K562 (cell line): Measurements from ENCODE around the gene RAB43. TPM values are rescaled to one million over a fixed set of nuclear protein-coding genes. Genes with fewer than 3 reads are reported as not detected.

Source experiments
- CBFA2T2 ChIP-seq: fragments of 450-650 bp; conservative IDR thresholded peaks from 2 replicates; pipeline ENCODE4 v1.6.1; 2017; ENCODE audit warnings: mild to moderate bottlenecking
- CBFA2T3 ChIP-seq: fragments of 450-650 bp; IDR thresholded peaks from 2 replicates; pipeline ENCODE4 v1.6.1; 2017
- DPF2 ChIP-seq: fragments of 450-650 bp; IDR thresholded peaks from 2 replicates; pipeline ENCODE4 v1.6.1; 2016
- EP300 ChIP-seq: IDR thresholded peaks from 2 replicates; pipeline ENCODE4 v1.6.1; 2012; ENCODE audit warnings: low read length, improper control_type of control experiment
- HDAC1 ChIP-seq, 2 experiments: fragments of 450-650 bp; IDR thresholded peaks; 2 replicates each; pipeline ENCODE4 v1.6.1; 2016 to 2017; ENCODE audit warnings: inconsistent platforms in 1 of 2, mild to moderate bottlenecking in 1 of 2, moderate library complexity in 1 of 2
- HDAC2 ChIP-seq: fragments of 450-650 bp; IDR thresholded peaks from 2 replicates; pipeline ENCODE4 v1.6.1; 2016; ENCODE audit warnings: mild to moderate bottlenecking
- IRF1 ChIP-seq: sonication (generic); formaldehyde crosslinking; IDR thresholded peaks from 2 replicates; pipeline ENCODE4 v1.8.0; 2022; ENCODE audit warnings: missing genetic modification reagents, mild to moderate bottlenecking, borderline replicate concordance
- KDM1A ChIP-seq, 2 experiments: fragments of 450-650 bp; IDR thresholded peaks; 2 replicates each; pipeline ENCODE4 v1.6.1; 2016; ENCODE audit warnings: mild to moderate bottlenecking in 2 of 2
- MAZ ChIP-seq, 2 experiments: fragments of 450-650 bp in 1 of 2; sonication (generic) in 1 of 2; formaldehyde crosslinking; IDR thresholded peaks in 1 of 2; conservative IDR thresholded peaks in 1 of 2; 2 replicates each; pipeline versions ENCODE4 v1.4.0 to v1.5.0; 2020; ENCODE audit warnings: mild to moderate bottlenecking in 1 of 2, missing genetic modification reagents in 1 of 2
- NCOR1 ChIP-seq: fragments of 450-650 bp; IDR thresholded peaks from 2 replicates; pipeline ENCODE4 v1.6.1; 2016; ENCODE audit warnings: mild to moderate bottlenecking, moderate library complexity
- RBM22 ChIP-seq: fragments of 200-400 bp; formaldehyde crosslinking; IDR thresholded peaks from 2 replicates; pipeline ENCODE4 v1.6.1; 2018; ENCODE audit warnings: low read length, low read depth; ENCODE audit not compliant: poor library complexity, severe bottlenecking
- SIX5 ChIP-seq, 2 experiments: IDR thresholded peaks; 2 replicates each; pipeline ENCODE4 v1.6.1; 2011; ENCODE audit warnings: low read length in 2 of 2, borderline replicate concordance in 1 of 2, low read depth in 1 of 2, mild to moderate bottlenecking in 1 of 2, moderate library complexity in 1 of 2; ENCODE audit not compliant: insufficient read depth in 1 of 2
- SNIP1 ChIP-seq: fragments of 450-650 bp; IDR thresholded peaks from 2 replicates; pipeline ENCODE4 v1.7.1; 2017; ENCODE audit warnings: low read depth, mild to moderate bottlenecking
- SOX6 ChIP-seq: fragments of 450-650 bp; IDR thresholded peaks from 2 replicates; pipeline ENCODE4 v1.6.1; 2014; ENCODE audit warnings: mild to moderate bottlenecking
- TCF3 ChIP-seq: sonication (generic); formaldehyde crosslinking; IDR thresholded peaks from 2 replicates; pipeline ENCODE4 v1.4.0; 2020; ENCODE audit warnings: mild to moderate bottlenecking, missing genetic modification reagents
- ZNF408 ChIP-seq: fragments of 250-450 bp; sonication (Bioruptor Pico); IDR thresholded peaks from 2 replicates; pipeline ENCODE4 v1.4.0; 2020; ENCODE audit warnings: low read depth, mild to moderate bottlenecking, moderate library complexity
- ZNF740 ChIP-seq, 3 experiments: fragments of 200-800 bp in 1 of 3; sonication (Bioruptor generic) in 1 of 3; sonication (generic) in 1 of 3; formaldehyde crosslinking in 1 of 3; IDR thresholded peaks; 2 replicates each; pipeline versions ENCODE4 v1.6.1 to v1.8.0; 2016 to 2022; ENCODE audit warnings: mild to moderate bottlenecking in 2 of 3, missing compliant biosample characterization in 2 of 3, missing genetic modification characterization in 2 of 3, missing genetic modification reagents in 1 of 3
- ZSCAN29 ChIP-seq: fragments of 450-650 bp; IDR thresholded peaks from 2 replicates; pipeline ENCODE4 v1.6.1; 2017
- polyA plus RNA-seq, 8 experiments: library from polyadenylated mRNA; depleted of rRNA in 4 of 8; stranded (reverse) in 5 of 8; unstranded in 3 of 8; fragments of >200 nt; fragmentation: Nextera tagmentation in 2 of 8; fragmentation: Illumina TruSeq in 1 of 8; extraction: Ambion mirVana in 2 of 8; extraction: Trizol in 1 of 8; gene quantifications; 2 replicates each; pipeline versions ENCODE4 v1.2.1 to v1.2.3, GENCODE V29; 2011 to 2014; ENCODE audit warnings: inconsistent platforms in 1 of 8, missing spikeins in 1 of 8
- total RNA-seq, 7 experiments: library from RNA; depleted of rRNA in 6 of 7; stranded (reverse); fragments of >200 nt in 6 of 7; fragmentation: Illumina TruSeq in 2 of 7; extraction: Trizol in 2 of 7; gene quantifications; 2 replicates each; pipeline versions ENCODE4 v1.2.1 to v1.2.3, GENCODE V29; 2011 to 2021; ENCODE audit warnings: low replicate concordance in 1 of 7

RAB43 gene
- total and polyA plus RNA-seq, 9 of the 15 experiments (the other 6 are each of a cell fraction or from before 2014, with no cell fraction given) = 0.04 to 6.8 (median 1.7) TPM; not detected in 2

GRCh38 chr3:129116482-129116946 lies 5.1 kb downstream of the RAB43 start (continued):
- peak; percentile 33; the same call in 1 of the 2 replicates for TF ChIP-seq HDAC2
- 0 out of 2 replicates have a peak, but pooled peaks have one; percentile 22 for TF ChIP-seq TCF3 (CRISPR knock-in tag)
- TF ChIP-seq HDAC1 (IDR thresholded peaks at IDR 0.05) = peak in 1 of 2 experiments; percentile 65; a peak in 2 of 4 replicates
- TF ChIP-seq ZNF740 (CRISPR knock-in tag; IDR thresholded peaks at IDR 0.05) = no peak
- TF ChIP-seq ZNF740 (tag; IDR thresholded peaks at IDR 0.05) = no peak
- TF ChIP-seq ZSCAN29 = no peak
- peak; percentile 86 to 91 for TF ChIP-seq KDM1A (IDR thresholded peaks at IDR 0.05)
- peak; percentile 73 for TF ChIP-seq CBFA2T3
- no peak for TF ChIP-seq IRF1 (CRISPR knock-in tag)
- TF ChIP-seq SNIP1 = no peak
- TF ChIP-seq DPF2 = peak; percentile 11; the same call in 1 of the 2 replicates
- peak; percentile 49; the same call in 1 of the 2 replicates for TF ChIP-seq CBFA2T2
- 0 out of 4 replicates have a peak, but pooled peaks of 1 of the 2 experiments have one; percentile 11 for TF ChIP-seq MAZ (CRISPR knock-in tag; conservative IDR thresholded peaks at IDR 0.05 in 1 of 2, IDR thresholded peaks at IDR 0.05 in 1 of 2)
- no peak for TF ChIP-seq SIX5 (IDR thresholded peaks at IDR 0.05; ENCODE audit: borderline replicate concordance in 1 of 2, insufficient read depth in 1 of 2, low read depth in 1 of 2, low read length in 2 of 2)
- 0 out of 2 replicates have a peak, but pooled peaks have one; percentile 20 for TF ChIP-seq EP300
- TF ChIP-seq RBM22 = no peak
- peak; percentile 21; the same call in 1 of the 2 replicates for TF ChIP-seq NCOR1
- peak; percentile 62 for TF ChIP-seq SOX6
- no peak for TF ChIP-seq ZNF408 (CRISPR knock-in tag)
- TF ChIP-seq, all 486 proteins: peak for 17
